DND-41 (cell line): ENCODE results near the gene WBP2NL.

Experiments
- ATAC-seq: fragments of 200-7000 bp; cut with Tn5 transposase; 3 replicates; pipeline ENCODE4 v1.9.1; 2021; ENCODE audit warnings: low read depth; ENCODE audit not compliant: insufficient read depth
- DNase-seq: peaks from one replicate; pipeline ENCODE4 v3.0.0-alpha.2; 2020
- H2AFZ ChIP-seq: 2 replicates; pipeline ENCODE4 v1.6.0; 2012; ENCODE audit warnings: low read depth, low read length
- H3K27ac ChIP-seq: 2 replicates; pipeline ENCODE4 v1.5.1; 2012; ENCODE audit warnings: low read length, inconsistent platforms
- H3K27me3 ChIP-seq: fragments of 200-600 bp; sonication (generic); 2 replicates; pipeline ENCODE4 v1.6.0; 2012; ENCODE audit warnings: low read length, mild to moderate bottlenecking, inconsistent platforms; ENCODE audit not compliant: insufficient read depth, poor library complexity
- H3K36me3 ChIP-seq: 2 replicates; pipeline ENCODE4 v1.5.1; 2012; ENCODE audit warnings: low read length, inconsistent platforms; ENCODE audit not compliant: insufficient read depth
- H3K4me1 ChIP-seq: 2 replicates; pipeline ENCODE4 v1.5.1; 2012; ENCODE audit warnings: mild to moderate bottlenecking, low read length; ENCODE audit not compliant: insufficient read depth
- H3K4me2 ChIP-seq: 2 replicates; pipeline ENCODE4 v1.6.0; 2012; ENCODE audit warnings: mild to moderate bottlenecking, moderate library complexity, low read length, inconsistent platforms; ENCODE audit not compliant: insufficient read depth
- H3K4me3 ChIP-seq, 2 experiments: fragments of 200-600 bp in 1 of 2; shearing (Covaris generic) in 1 of 2; 2 replicates each; pipeline ENCODE4 v1.5.1; 2012 to 2016; ENCODE audit warnings: inconsistent platforms in 2 of 2, low read length in 2 of 2, mild to moderate bottlenecking in 2 of 2, low read depth in 1 of 2, moderate library complexity in 1 of 2
- H3K79me2 ChIP-seq: 2 replicates; pipeline ENCODE4 v1.6.0; 2012; ENCODE audit warnings: low read length, inconsistent platforms; ENCODE audit not compliant: insufficient read depth
- H3K9ac ChIP-seq: 2 replicates; pipeline ENCODE4 v1.6.0; 2012; ENCODE audit warnings: low read depth, mild to moderate bottlenecking, inconsistent platforms, low read length, moderate library complexity
- H3K9me3 ChIP-seq: 2 replicates; pipeline ENCODE4 v1.5.1; 2012; ENCODE audit warnings: low read length, moderate library complexity, mild to moderate bottlenecking, inconsistent platforms; ENCODE audit not compliant: insufficient read depth, severe bottlenecking
- H4K20me1 ChIP-seq: 2 replicates; pipeline ENCODE4 v1.6.0; 2012; ENCODE audit warnings: low read length; ENCODE audit not compliant: insufficient read depth
- EZH2 ChIP-seq: IDR thresholded peaks from 3 replicates; pipeline ENCODE4 v1.6.1; 2012; ENCODE audit warnings: borderline replicate concordance, low read depth, mild to moderate bottlenecking, moderate library complexity, low read length, inconsistent platforms; ENCODE audit not compliant: severe bottlenecking
- TF ChIP-seq, protein P1 (sequence below): IDR thresholded peaks from 2 replicates; pipeline ENCODE4 v1.5.1; 2012; ENCODE audit warnings: borderline replicate concordance, low read length, moderate library complexity, mild to moderate bottlenecking; ENCODE audit not compliant: poor library complexity, severe bottlenecking; ENCODE audit errors: extremely low read depth

The WBP2NL gene

DNA sequence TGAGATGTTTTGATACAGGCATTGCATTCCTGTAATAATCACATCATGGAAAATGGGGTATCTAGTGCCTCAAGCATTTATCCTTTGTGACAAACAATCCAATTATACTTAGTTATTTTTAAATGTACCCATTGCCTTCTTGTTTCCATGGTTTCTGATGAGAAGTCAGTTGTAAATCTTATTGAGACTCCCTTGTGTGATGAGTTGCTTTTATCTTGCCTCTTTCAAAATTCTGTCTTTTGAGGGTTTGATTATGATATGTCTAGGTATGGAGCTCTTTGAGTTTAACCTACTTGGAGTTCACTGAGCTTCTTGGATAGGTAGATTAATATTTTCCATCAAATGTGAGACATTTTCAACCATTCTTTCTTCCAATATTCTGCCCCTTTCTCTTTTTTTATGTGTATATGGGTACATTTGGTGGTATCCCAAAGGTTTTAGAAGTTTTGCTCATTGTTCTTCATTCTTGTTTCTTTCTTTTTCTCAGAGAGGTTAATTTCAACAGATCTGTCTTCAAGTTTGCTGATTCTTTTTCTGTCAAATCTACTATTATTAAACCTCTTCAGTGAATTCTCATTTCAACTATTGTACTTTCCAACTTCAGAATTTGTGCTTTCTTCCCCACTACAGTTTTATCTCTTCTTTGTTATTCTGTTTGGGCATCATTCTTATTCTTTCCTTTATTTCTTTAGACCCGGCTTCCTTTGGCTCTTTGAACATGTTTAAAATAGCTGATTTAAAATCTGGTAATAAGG is 58.3 kb downstream of the WBP2NL start:
- Histone ChIP-seq H2AFZ (no peak overlapping the region), H3K4me2 (no peak overlapping the region), H3K4me1 (no peaks in the 10 kb centered on the region), H3K36me3 (peaks cover 31% of the 10 kb centered on the region), H3K9ac (no peak overlapping the region), H3K9me3 (peaks cover 8% of the 10 kb centered on the region), H3K79me2 (no peaks in the 10 kb centered on the region), H3K27me3 (no peaks in the 10 kb centered on the region), H3K4me3 (no peak overlapping the region), H4K20me1 (no peaks in the 10 kb centered on the region), H3K27ac (no peak overlapping the region)
- DNase-seq (no peak), ATAC-seq (no peak)
- TF ChIP-seq, protein P1, sequence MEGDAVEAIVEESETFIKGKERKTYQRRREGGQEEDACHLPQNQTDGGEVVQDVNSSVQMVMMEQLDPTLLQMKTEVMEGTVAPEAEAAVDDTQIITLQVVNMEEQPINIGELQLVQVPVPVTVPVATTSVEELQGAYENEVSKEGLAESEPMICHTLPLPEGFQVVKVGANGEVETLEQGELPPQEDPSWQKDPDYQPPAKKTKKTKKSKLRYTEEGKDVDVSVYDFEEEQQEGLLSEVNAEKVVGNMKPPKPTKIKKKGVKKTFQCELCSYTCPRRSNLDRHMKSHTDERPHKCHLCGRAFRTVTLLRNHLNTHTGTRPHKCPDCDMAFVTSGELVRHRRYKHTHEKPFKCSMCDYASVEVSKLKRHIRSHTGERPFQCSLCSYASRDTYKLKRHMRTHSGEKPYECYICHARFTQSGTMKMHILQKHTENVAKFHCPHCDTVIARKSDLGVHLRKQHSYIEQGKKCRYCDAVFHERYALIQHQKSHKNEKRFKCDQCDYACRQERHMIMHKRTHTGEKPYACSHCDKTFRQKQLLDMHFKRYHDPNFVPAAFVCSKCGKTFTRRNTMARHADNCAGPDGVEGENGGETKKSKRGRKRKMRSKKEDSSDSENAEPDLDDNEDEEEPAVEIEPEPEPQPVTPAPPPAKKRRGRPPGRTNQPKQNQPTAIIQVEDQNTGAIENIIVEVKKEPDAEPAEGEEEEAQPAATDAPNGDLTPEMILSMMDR, result no peak
- no peak for TF ChIP-seq EZH2

GRCh38 chr22:42060489-42060888 is 61.9 kb downstream of the WBP2NL start:
- H3K4me2 ChIP-seq, result no peak overlapping the region
- no peak overlapping the region for H2AFZ ChIP-seq
- 0 out of 2 replicates have a peak, but pooled peaks cover 2% of the 10 kb centered on the region for H4K20me1 ChIP-seq
- H3K4me1 ChIP-seq, result no peaks in the 10 kb centered on the region
- H3K4me3 ChIP-seq, result no peak overlapping the region
- ATAC-seq, result no peak
- H3K27ac ChIP-seq, result no peak overlapping the region
- H3K36me3 ChIP-seq, result peaks cover 38% of the 10 kb centered on the region
- H3K27me3 ChIP-seq, result no peaks in the 10 kb centered on the region
- DNase-seq, result no peak
- H3K9ac ChIP-seq, result no peak overlapping the region
- TF ChIP-seq EZH2, result no peak
- TF ChIP-seq, protein P1, result no peak
- H3K79me2 ChIP-seq, result no peaks in the 10 kb centered on the region
- H3K9me3 ChIP-seq, result peaks cover 8% of the 10 kb centered on the region

DNA sequence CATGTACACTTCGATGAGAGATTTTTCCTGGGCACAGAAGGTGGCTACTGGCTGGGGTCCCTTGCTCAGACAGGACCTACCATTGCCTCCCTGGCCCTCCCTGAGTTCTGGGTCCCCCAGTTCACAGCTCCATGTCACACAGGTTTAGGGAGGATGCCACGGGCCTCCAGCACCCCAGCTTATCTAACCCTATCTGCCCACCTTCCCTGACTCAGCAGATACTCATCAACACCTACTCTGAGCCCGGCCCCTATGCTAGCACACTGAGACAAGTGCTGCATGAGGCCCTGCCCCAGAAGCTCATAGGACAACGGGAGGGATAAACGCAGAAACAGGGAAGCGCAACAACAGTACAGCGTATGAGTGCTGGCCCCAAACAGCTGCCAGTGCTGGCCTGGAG is 62.5 kb downstream of the WBP2NL start:
- TF ChIP-seq, protein P1, result no peak
- no peak for TF ChIP-seq EZH2
- Histone ChIP-seq H3K9ac (no peak overlapping the region), H3K27ac (no peak overlapping the region), H4K20me1 (0 out of 2 replicates have a peak, but pooled peaks cover 2% of the 10 kb centered on the region), H3K4me2 (no peak overlapping the region), H3K4me1 (no peaks in the 10 kb centered on the region), H3K79me2 (no peaks in the 10 kb centered on the region), H3K36me3 (peaks cover 42% of the 10 kb centered on the region), H3K4me3 (no peak overlapping the region), H3K9me3 (peaks cover 8% of the 10 kb centered on the region), H3K27me3 (no peaks in the 10 kb centered on the region), H2AFZ (no peak overlapping the region)
- DNase-seq (no peak), ATAC-seq (no peak)
